GM18526 (cell line): ENCODE data around the gene FERMT3.

Source experiments
- POLR2A ChIP-seq: IDR thresholded peaks from 3 replicates; pipeline ENCODE4 v1.6.1; 2011; ENCODE audit not compliant: insufficient read length; ENCODE audit errors: extremely low read depth

The FERMT3 gene

DNA sequence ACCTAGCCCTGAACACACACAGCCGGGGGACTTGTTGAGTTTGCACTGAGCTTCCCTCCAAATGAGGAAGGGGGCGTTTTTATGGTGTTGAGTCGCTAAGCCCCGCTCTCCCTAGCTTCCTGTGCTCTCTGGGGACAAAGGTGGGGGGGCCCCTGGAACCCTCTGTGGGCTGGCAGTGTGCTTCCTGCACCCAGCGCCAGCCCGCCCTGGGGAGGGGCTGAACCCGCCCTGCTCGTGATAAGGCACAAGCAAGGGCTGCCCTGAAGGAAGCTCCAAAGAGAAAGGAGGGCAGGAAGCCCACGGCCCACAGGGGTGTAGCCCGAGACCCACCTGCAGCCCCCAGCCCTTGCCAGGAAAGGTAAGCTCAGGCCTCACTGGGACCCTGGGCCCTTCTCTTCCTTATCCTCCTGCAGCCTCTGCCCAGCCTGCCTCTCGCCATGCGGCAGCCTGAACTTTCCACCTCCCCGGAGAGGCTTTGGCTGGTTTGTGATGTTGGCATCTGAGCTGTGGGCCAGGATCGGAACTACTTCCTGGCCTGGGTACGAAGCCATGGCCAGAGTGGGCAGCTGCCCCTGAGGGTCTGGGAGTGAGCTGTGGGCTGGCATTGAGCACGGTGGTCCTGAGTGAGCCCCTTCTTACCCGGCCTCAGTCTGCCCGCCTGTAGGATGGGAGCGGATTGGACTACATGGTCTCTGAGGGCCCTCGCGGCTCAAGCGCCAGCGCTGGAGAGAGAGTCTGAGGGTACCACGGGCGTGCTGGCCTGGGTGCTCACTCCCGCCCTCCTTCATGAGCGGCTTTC, at the start of gene FERMT3:
TSS of gene FERMT3 (plus strand) at position 265 of the 799 bp plus-strand sequence. CDS start 644 bp downstream, outside the sequence.
- peak; percentile 75 for TF ChIP-seq POLR2A

DNA sequence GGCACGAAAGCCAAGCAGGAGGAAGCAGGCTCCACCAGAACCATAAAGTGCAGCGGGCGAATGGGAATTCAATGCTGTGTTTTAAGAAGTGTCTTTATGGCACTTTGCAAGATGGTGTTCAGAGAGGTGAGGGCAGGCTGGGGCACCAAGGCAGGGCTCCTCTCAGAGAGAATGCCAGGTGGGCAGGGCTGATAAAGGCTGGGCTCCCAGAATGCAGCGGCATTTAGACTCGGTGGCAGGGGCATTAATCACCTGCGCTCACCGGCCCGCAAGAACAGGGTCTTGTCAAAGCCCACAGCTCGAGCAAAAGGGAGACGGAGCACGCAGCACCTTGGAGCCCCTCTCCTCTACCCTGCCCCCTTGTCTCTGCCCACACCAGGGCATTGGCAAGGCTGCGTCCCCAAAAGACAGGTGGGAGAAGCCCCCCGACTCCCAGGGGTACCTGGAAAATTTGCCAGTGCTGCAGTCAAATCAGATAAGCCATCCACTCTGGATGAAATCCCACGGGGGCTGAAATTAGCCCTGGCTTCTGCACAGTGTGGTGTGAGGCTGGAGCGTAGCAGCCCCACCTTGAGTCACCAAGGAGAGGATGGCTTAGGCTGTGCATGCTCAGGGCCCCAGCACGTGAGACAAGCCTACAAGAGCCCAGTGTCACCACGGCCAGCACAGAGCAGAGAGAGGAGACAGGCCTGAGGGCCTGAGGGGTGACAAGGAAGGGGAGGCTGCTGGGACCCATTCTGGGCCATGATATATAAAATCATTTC, 48.7 kb upstream of the FERMT3 start:
- no peak for TF ChIP-seq POLR2A

GRCh38 chr11:64161037-64161436, 45.5 kb upstream of the FERMT3 start:
- TF ChIP-seq POLR2A = no peak

DNA sequence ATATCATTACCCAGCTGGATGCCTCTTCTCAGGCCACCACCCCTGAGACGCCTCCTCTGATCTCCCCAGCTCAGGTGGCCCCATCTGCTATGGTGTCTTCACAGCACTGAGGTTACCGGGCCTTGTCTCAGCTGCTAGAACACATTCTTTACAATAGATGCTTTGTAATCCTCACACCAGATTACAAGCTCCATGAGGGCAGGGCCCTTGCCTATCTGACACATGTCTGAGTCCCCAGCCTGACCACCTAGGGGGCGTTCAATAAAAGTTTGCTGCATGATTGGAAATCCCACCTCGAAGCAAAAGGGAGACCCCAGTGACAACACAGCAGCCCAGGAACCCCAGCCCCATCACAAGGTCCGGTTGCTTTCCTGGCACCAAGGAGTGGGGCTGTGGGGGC, 42.6 kb upstream of the FERMT3 start:
- TF ChIP-seq POLR2A = no peak

GRCh38 chr11:64164392-64165312, 41.9 kb upstream of the FERMT3 start:
- no peak for TF ChIP-seq POLR2A

DNA sequence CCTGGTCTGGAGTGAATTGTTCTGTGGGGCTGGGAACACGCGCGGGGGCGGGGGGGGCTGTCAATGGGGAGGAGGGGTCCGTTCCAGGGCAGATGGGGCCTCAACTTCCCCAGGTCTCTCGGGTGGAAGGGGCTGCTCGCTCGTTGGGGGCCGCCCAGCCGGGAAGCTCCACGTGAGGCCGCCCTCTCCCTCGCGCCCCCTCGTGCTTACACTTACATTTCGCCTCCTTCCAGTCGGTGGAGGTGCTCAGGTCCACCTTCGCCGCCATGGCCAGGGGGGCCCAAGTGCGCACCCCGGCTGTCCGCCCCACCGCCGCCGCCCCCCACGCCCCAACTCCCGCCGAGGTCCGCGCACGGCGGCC, 41.1 kb upstream of the FERMT3 start:
- TF ChIP-seq POLR2A = no peak

DNA sequence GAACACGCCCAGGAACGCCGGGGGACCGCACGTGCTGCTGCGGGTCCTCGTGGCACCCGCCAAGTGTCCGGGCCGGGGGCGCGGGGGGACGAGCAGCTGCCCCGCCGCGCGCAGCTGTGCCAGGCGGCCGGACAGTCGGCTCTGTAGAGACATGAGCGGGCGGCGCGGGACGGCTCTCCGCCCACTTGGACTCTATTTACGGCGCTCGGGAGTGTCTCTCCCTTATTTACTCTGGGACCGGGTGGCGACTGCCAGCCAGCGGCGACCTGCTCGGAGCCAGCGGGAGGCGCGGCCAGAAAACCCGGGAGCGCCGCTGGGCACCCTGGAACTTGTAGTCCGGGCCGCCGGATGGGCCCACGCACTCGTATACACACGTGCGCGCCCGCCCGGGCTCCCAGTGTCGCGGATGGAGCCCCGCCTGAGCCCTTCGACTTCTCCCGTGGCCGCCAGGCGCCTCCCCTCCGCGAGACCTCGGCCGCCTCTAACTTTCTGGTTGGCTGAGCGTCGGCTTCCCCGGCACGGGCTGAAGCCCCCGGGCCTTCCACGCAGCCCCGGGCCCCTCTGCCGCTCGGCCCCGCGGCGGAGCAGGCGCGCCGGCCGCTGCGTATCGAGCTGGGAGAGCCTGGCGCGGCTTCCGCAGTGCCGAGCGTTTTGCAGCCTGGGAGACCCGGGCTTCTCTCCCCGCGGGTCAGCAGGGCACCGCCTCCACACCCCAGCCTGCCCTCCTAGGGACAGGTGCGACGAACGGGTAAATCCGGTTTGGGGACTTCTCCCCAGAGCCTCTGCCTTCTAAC, 40.5 kb upstream of the FERMT3 start, which contains the start of gene MACROD1:
TSS of gene MACROD1 (minus strand) at position 272 of the 794 bp plus-strand sequence. CDS start at position 153, 119 bp downstream.
- TF ChIP-seq POLR2A = peak; percentile 45

- no peak for TF ChIP-seq POLR2A
These were observed 36.1 kb upstream of the FERMT3 start for GRCh38 chr11:64170419-64170818.

DNA sequence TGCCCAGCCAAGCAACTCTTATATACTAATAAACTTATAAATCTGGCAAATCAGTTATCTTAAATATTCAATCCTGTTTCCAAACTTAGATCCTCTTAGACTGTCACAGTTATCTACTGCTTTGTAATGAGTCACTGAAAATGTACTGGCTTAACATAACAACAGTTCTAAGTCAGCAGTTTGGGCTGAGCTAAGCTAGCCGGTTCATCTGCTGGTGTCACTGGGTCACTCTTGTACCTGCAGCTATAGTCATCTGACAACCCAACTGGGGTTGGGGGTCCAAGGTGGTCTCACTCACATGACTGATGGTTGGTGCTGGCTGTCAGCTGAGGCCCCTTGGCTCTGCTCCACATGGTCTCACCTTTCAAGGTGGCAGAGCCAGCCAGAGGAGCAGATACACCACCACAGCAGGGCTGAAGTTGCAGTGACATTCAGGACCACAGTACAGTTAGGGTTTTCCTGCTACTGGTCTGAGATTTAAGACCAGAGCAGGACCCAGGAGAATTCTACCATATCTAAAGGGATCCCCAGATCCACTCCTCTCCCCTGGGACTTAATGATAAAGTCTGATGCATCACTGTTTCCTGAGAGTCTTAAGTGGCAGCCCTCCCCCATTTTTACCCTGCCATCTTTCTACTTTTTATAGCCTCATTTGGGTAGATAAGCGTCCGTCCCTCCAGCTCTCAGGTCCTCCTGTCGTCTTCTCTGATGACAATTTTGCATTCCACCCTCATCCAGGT, 32.7 kb upstream of the FERMT3 start:
- no peak for TF ChIP-seq POLR2A

DNA sequence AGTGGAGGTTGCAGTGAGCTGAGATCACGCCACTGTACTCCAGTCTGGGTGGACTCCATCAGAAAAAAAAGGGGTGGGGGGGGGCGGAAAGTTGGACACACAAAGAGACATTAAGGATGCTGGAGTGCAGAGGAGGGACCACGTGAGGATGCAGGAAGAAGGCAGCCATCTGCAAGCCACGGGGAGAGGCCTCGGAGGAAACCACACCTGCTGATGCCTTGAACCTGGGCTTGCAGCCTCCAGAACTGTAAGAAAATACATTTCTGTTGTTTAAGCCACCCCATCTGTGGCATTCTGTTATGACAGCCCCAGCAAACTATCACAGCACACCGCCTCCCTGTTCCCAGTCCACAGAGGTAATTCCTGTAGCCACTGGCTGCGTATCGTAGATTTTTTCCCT, 29.8 kb upstream of the FERMT3 start:
- TF ChIP-seq POLR2A = no peak

DNA sequence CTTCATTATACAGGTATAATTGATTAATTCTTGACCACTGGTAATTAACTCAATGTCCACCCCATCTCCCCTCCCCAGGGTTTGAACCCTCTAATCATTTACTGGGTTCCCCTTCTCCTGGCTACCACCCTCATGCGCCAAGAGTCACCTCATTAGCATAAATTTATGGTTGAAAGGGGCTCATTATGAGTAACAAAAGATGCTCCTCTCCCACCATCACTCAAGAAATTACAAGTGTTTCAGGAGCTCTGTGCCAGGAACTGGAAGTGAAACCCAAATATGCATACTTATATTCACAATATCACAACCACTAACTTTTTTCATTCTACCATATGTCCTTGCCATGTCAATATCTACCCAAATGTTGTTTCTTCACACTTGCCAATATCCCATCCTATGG, 28.3 kb upstream of the FERMT3 start:
- TF ChIP-seq POLR2A = no peak

GRCh38 chr11:64178951-64179639, 27.4 kb upstream of the FERMT3 start:
- no peak for TF ChIP-seq POLR2A

DNA sequence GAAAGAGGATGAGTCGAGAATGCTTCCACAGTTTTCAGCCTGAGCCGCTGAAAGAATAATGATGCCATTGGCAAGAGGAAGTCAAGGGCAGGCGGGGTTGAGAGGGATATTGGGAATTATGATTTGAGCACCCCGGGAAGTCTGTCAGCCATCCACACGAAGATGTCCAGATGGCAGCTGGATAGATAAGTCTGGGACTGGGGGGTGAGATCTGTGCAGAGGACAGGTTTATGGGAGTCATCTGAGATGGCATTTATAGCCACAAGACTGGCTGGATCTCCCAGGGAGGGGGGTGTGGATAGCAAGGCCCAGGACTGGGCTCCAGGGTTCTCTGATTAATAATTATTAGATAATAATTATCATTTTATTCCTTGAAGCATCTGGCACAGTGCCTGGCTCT, 25.6 kb upstream of the FERMT3 start:
- no peak for TF ChIP-seq POLR2A
